Measurements from ENCODE around the gene INTS4. TPM values are rescaled to one million over a fixed set of nuclear protein-coding genes. Genes with fewer than 3 reads are reported as not detected.
A peak's percentile ranks its signal among the peaks of the same experiment; 100 is the strongest.
"Not testable (repeated sequence)": the region's sequence is repeated elsewhere in the genome, so short reads cannot be mapped to it uniquely, and the experiment has no call there.

The INTS4 gene
- polyA plus RNA-seq, 3 donors = 23.5 to 41.7 (median 29.0) TPM

DNA sequence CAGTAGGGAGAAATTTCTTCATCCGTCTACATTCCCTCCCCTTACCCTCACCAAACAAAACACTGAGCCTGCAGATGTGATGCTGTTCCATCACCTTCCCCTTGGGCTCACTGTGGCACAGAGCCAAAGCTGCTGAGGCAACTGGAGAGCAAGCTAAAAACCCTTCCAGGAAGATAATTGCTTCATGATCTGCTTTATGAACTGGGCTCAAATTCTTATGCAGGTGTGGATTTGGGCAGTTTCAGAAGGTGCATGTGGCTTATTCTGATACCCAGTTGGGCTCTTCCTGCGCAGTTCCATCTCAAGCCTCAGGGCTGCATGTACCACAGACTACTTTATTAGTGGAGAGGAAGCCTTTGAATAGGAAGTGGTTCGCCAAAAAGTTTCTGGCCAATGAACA, 115.2 kb downstream of the INTS4 start:
- H2AFZ ChIP-seq (ENCODE audit: insufficient read depth, low read depth, low read length, poor library complexity, severe bottlenecking) = no peak overlapping the region
- H3K4me2 ChIP-seq (replicated peaks; ENCODE audit: extremely low read depth, low read length, poor library complexity, severe bottlenecking) = no peak overlapping the region
- H3K4me1 Mint-ChIP-seq = no peaks in the 10 kb centered on the region
- intact Hi-C loops (cut with micrococcal nuclease) = no loop called here
- no peaks in the 10 kb centered on the region for H3K9me3 Mint-ChIP-seq
- DNase-seq = no peak
- no peak overlapping the region for H3K4me3 ChIP-seq (replicated peaks in 1 of 3; ENCODE audit: low read depth in 2 of 3, low read length in 3 of 3)
- no peaks in the 10 kb centered on the region for H3K9me3 ChIP-seq (replicated peaks in 1 of 2; ENCODE audit: control insufficient read depth in 1 of 2, insufficient read depth in 1 of 2, low read length in 2 of 2)
- no peak overlapping the region for H3K9ac ChIP-seq (ENCODE audit: insufficient read depth, low read length, poor library complexity, severe bottlenecking)
- no peaks in the 10 kb centered on the region for H3K27me3 Mint-ChIP-seq (ENCODE audit: low read depth in 3 of 3)
- no peaks in the 10 kb centered on the region for H3K4me1 ChIP-seq (ENCODE audit: control insufficient read depth in 1 of 2, insufficient read depth in 2 of 2, low read length in 2 of 2)
- TF ChIP-seq, protein P1, sequence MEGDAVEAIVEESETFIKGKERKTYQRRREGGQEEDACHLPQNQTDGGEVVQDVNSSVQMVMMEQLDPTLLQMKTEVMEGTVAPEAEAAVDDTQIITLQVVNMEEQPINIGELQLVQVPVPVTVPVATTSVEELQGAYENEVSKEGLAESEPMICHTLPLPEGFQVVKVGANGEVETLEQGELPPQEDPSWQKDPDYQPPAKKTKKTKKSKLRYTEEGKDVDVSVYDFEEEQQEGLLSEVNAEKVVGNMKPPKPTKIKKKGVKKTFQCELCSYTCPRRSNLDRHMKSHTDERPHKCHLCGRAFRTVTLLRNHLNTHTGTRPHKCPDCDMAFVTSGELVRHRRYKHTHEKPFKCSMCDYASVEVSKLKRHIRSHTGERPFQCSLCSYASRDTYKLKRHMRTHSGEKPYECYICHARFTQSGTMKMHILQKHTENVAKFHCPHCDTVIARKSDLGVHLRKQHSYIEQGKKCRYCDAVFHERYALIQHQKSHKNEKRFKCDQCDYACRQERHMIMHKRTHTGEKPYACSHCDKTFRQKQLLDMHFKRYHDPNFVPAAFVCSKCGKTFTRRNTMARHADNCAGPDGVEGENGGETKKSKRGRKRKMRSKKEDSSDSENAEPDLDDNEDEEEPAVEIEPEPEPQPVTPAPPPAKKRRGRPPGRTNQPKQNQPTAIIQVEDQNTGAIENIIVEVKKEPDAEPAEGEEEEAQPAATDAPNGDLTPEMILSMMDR (IDR thresholded peaks at IDR 0.05) = no peak
- H3K36me3 Mint-ChIP-seq = peaks cover 78 to 93% of the 10 kb centered on the region in 2 donors
- no CpG with 5 or more reads among the region's 3 CpGs for WGBS (ENCODE audit: insufficient coverage)
- peaks cover 88 to 95% of the 10 kb centered on the region in 2 donors for H3K36me3 ChIP-seq (replicated peaks in 1 of 2; ENCODE audit: control insufficient read depth in 1 of 2, insufficient read depth in 2 of 2, low read length in 2 of 2)
- no peaks in the 10 kb centered on the region for H3K79me2 ChIP-seq (ENCODE audit: insufficient read depth, low read length)
- H3K4me3 Mint-ChIP-seq = no peak overlapping the region
- no peaks in the 10 kb centered on the region for H4K20me1 ChIP-seq (ENCODE audit: insufficient read depth, low read length)
- H3K27ac ChIP-seq (ENCODE audit: low read depth in 1 of 2, low read length in 2 of 2) = no peak overlapping the region
- no peaks in the 10 kb centered on the region for H3K27me3 ChIP-seq (ENCODE audit: control insufficient read depth in 2 of 2, insufficient read depth in 2 of 2, low read length in 2 of 2)
- H3K27ac Mint-ChIP-seq = peak overlapping the region in 2 of 7 donors; percentile 44 to 47

DNA sequence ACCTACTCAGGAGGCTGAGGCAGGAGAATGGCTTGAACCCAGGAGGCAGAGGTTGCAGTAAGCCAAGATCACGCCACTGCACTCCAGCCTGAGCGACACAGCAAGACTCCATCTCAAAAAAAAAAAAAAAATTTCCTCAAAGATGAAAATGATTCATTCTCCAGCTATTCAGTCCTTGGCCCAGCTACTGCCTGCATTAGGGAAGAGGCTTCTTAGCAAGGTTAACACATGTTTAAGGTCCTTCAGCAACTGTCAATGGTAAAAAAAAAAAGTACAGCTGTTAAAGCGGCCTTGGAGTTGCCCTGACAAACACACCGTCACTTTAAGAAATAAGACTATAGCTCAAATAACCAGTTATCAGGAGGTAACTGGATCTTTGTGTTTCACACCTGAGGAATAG, 116.2 kb downstream of the INTS4 start:
- H3K27me3 Mint-ChIP-seq (ENCODE audit: low read depth in 3 of 3); H3K27me3 ChIP-seq (ENCODE audit: control insufficient read depth in 2 of 2, insufficient read depth in 2 of 2, low read length in 2 of 2); H3K4me3 Mint-ChIP-seq; H3K27ac ChIP-seq (ENCODE audit: low read depth in 1 of 2, low read length in 2 of 2); intact Hi-C loops (cut with micrococcal nuclease); H3K4me3 ChIP-seq (replicated peaks in 1 of 3; ENCODE audit: low read depth in 2 of 3, low read length in 3 of 3); H3K9me3 ChIP-seq (replicated peaks in 1 of 2; ENCODE audit: control insufficient read depth in 1 of 2, insufficient read depth in 1 of 2, low read length in 2 of 2); H3K4me2 ChIP-seq (replicated peaks; ENCODE audit: extremely low read depth, low read length, poor library complexity, severe bottlenecking); H3K4me1 ChIP-seq (ENCODE audit: control insufficient read depth in 1 of 2, insufficient read depth in 2 of 2, low read length in 2 of 2); H4K20me1 ChIP-seq (ENCODE audit: insufficient read depth, low read length); H3K9me3 Mint-ChIP-seq; H3K4me1 Mint-ChIP-seq; H3K79me2 ChIP-seq (ENCODE audit: insufficient read depth, low read length); H3K27ac Mint-ChIP-seq; H3K9ac ChIP-seq (ENCODE audit: insufficient read depth, low read length, poor library complexity, severe bottlenecking); DNase-seq; H2AFZ ChIP-seq (ENCODE audit: insufficient read depth, low read depth, low read length, poor library complexity, severe bottlenecking): not testable (repeated sequence)
- H3K36me3 ChIP-seq (replicated peaks in 1 of 2; ENCODE audit: control insufficient read depth in 1 of 2, insufficient read depth in 2 of 2, low read length in 2 of 2) = peaks cover 82 to 95% of the 10 kb centered on the region in 2 donors
- WGBS (ENCODE audit: insufficient coverage) = 94% methylated on average over 2 of the region's 4 CpGs
- H3K36me3 Mint-ChIP-seq = peaks cover 69 to 86% of the 10 kb centered on the region in 2 donors

All from CD14-positive monocyte (primary cell).